NCI-H2171 treated with DMSO at 0.1 percent for 48 hours (cell line): Measurements from ENCODE around the gene SMIM33.
A peak's percentile ranks its signal among the peaks of the same experiment; 100 is the strongest.
"Not testable (repeated sequence)": the region's sequence is repeated elsewhere in the genome, so short reads cannot be mapped to it uniquely, and the experiment has no call there.

Experiments used
- DNase-seq: peaks from one replicate; lab custom pipeline; 2025; lab: John Stamatoyannopoulos, UW

Gene SMIM33

GRCh38 chr5:139482050-139482889 is 11.5 kb downstream of the SMIM33 start, which contains the start of gene STING1:
TSS of gene STING1 (minus strand) at chr5:139482758. CDS start at chr5:139481704, 1,054 bp downstream.
- DNase-seq: peak; percentile 60

- DNase-seq: not testable (repeated sequence)
These were observed 12.0 kb downstream of the SMIM33 start for GRCh38 chr5:139482890-139483208.

GRCh38 chr5:139486201-139486600 is 15.4 kb downstream of the SMIM33 start:
- no peak for DNase-seq

- DNase-seq: no peak
These were observed 17.5 kb downstream of the SMIM33 start for GRCh38 chr5:139488260-139488659.

- no peak for DNase-seq
These were observed 21.9 kb downstream of the SMIM33 start for GRCh38 chr5:139492700-139493192.

GRCh38 chr5:139494256-139494655 is 23.5 kb downstream of the SMIM33 start:
- DNase-seq: no peak

- no peak for DNase-seq
These were observed 24.0 kb downstream of the SMIM33 start for GRCh38 chr5:139494832-139495231.

GRCh38 chr5:139495638-139496435 is 25.0 kb downstream of the SMIM33 start:
- DNase-seq: no peak

GRCh38 chr5:139501381-139501780 is 30.6 kb downstream of the SMIM33 start:
- no peak for DNase-seq

- not testable (repeated sequence) for DNase-seq
These were observed 32.4 kb downstream of the SMIM33 start for GRCh38 chr5:139503036-139503817.

GRCh38 chr5:139503879-139504278 is 33.1 kb downstream of the SMIM33 start:
- not testable (repeated sequence) for DNase-seq

- DNase-seq: not testable (repeated sequence)
These were observed 33.9 kb downstream of the SMIM33 start for GRCh38 chr5:139504722-139505121.

GRCh38 chr5:139512786-139513390 is 42.1 kb downstream of the SMIM33 start:
- no peak for DNase-seq

- peak; percentile 19 for DNase-seq
These were observed 42.6 kb downstream of the SMIM33 start for GRCh38 chr5:139513434-139513833.

- DNase-seq: no peak
These were observed 43.2 kb downstream of the SMIM33 start for GRCh38 chr5:139513852-139514485.

- DNase-seq: no peak
These were observed 43.7 kb downstream of the SMIM33 start for GRCh38 chr5:139514486-139514856.

GRCh38 chr5:139517683-139518564 is 47.1 kb downstream of the SMIM33 start:
- DNase-seq: peak; percentile 47
